HL-60 (cell line): ENCODE data around the gene CCDC57.

Source experiments
- DNase-seq, 2 experiments: peaks; one replicate each; pipeline ENCODE4 v3.0.0-alpha.2; 2010 to 2020; ENCODE audit warnings: low read depth in 1 of 2, low spot score in 1 of 2
- H3K27ac ChIP-seq: fragments of 250-450 bp; sonication (Bioruptor Pico); replicated peaks from 2 replicates; pipeline ENCODE4 v1.5.1; 2020; ENCODE audit warnings: mild to moderate bottlenecking, moderate library complexity
- H3K27me3 ChIP-seq: fragments of 250-450 bp; sonication (Bioruptor Pico); 2 replicates; pipeline ENCODE4 v1.5.1; 2021; ENCODE audit warnings: mild to moderate bottlenecking, moderate library complexity; ENCODE audit not compliant: insufficient read depth, poor library complexity, severe bottlenecking
- H3K4me3 ChIP-seq: replicated peaks from 2 replicates; pipeline ENCODE4 v1.5.1; 2011; ENCODE audit warnings: mild to moderate bottlenecking, control low read depth, low read length; ENCODE audit not compliant: insufficient read depth
- GABPA ChIP-seq: IDR thresholded peaks from 2 replicates; pipeline ENCODE4 v1.6.1; 2012; ENCODE audit warnings: low read depth
- POLR2AphosphoS5 ChIP-seq: IDR thresholded peaks from 2 replicates; pipeline ENCODE4 v1.6.1; 2012; ENCODE audit warnings: low read depth
- SPI1 ChIP-seq: IDR thresholded peaks from 2 replicates; pipeline ENCODE4 v1.6.1; 2012; ENCODE audit warnings: low read depth, mild to moderate bottlenecking, borderline replicate concordance
- TF ChIP-seq, protein P1 (sequence below): IDR thresholded peaks from 2 replicates; pipeline ENCODE4 v1.6.1; 2012; ENCODE audit warnings: low read depth; ENCODE audit not compliant: insufficient replicate concordance
- TF ChIP-seq, protein P2 (sequence below): IDR thresholded peaks from one replicate; pipeline ENCODE4 v1.5.1; 2011; ENCODE audit warnings: low read length, control low read depth, inconsistent platforms; ENCODE audit not compliant: insufficient read depth

The CCDC57 gene

DNA sequence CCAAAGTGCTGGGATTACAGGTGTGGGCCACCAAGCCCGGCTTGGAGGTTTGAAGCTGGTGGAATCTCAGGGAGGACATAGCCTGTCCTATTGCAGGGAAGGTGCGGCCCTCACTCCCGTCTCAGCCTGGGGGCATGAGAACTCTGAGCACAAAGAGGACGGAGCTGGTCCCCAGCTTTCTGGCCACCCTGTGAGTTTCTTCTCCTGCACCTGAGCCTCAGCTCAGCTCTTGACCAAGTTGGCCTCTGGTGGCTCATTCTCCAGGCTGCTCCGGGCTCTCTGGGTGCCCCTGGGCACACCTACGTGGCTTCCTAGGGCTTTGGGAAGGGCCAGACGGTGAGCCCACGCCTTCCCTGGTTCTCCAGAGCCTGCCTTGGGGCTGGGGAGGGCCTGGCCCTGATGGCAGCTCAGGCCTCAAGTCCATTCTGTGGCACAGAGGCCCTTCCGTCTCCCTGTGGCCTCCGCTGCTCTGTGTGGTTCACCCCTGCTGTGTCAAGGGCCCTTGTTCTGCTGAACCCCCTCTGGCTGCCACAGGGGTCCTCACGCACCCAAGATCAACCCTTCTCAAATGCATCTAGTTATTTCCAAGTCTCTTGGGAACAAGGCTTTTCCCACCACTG, 107.7 kb downstream of the CCDC57 start:
- Histone ChIP-seq H3K27ac (peak overlapping the region; percentile 88), H3K4me3 (no peak overlapping the region), H3K27me3 (no peaks in the 10 kb centered on the region)
- DNase-seq, result no peak
- TF ChIP-seq SPI1, result no peak
- TF ChIP-seq POLR2AphosphoS5, result no peak
- no peak for TF ChIP-seq GABPA
- TF ChIP-seq, protein P1, sequence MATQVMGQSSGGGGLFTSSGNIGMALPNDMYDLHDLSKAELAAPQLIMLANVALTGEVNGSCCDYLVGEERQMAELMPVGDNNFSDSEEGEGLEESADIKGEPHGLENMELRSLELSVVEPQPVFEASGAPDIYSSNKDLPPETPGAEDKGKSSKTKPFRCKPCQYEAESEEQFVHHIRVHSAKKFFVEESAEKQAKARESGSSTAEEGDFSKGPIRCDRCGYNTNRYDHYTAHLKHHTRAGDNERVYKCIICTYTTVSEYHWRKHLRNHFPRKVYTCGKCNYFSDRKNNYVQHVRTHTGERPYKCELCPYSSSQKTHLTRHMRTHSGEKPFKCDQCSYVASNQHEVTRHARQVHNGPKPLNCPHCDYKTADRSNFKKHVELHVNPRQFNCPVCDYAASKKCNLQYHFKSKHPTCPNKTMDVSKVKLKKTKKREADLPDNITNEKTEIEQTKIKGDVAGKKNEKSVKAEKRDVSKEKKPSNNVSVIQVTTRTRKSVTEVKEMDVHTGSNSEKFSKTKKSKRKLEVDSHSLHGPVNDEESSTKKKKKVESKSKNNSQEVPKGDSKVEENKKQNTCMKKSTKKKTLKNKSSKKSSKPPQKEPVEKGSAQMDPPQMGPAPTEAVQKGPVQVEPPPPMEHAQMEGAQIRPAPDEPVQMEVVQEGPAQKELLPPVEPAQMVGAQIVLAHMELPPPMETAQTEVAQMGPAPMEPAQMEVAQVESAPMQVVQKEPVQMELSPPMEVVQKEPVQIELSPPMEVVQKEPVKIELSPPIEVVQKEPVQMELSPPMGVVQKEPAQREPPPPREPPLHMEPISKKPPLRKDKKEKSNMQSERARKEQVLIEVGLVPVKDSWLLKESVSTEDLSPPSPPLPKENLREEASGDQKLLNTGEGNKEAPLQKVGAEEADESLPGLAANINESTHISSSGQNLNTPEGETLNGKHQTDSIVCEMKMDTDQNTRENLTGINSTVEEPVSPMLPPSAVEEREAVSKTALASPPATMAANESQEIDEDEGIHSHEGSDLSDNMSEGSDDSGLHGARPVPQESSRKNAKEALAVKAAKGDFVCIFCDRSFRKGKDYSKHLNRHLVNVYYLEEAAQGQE, result no peak
- TF ChIP-seq, protein P2, sequence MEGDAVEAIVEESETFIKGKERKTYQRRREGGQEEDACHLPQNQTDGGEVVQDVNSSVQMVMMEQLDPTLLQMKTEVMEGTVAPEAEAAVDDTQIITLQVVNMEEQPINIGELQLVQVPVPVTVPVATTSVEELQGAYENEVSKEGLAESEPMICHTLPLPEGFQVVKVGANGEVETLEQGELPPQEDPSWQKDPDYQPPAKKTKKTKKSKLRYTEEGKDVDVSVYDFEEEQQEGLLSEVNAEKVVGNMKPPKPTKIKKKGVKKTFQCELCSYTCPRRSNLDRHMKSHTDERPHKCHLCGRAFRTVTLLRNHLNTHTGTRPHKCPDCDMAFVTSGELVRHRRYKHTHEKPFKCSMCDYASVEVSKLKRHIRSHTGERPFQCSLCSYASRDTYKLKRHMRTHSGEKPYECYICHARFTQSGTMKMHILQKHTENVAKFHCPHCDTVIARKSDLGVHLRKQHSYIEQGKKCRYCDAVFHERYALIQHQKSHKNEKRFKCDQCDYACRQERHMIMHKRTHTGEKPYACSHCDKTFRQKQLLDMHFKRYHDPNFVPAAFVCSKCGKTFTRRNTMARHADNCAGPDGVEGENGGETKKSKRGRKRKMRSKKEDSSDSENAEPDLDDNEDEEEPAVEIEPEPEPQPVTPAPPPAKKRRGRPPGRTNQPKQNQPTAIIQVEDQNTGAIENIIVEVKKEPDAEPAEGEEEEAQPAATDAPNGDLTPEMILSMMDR, result no peak

DNA sequence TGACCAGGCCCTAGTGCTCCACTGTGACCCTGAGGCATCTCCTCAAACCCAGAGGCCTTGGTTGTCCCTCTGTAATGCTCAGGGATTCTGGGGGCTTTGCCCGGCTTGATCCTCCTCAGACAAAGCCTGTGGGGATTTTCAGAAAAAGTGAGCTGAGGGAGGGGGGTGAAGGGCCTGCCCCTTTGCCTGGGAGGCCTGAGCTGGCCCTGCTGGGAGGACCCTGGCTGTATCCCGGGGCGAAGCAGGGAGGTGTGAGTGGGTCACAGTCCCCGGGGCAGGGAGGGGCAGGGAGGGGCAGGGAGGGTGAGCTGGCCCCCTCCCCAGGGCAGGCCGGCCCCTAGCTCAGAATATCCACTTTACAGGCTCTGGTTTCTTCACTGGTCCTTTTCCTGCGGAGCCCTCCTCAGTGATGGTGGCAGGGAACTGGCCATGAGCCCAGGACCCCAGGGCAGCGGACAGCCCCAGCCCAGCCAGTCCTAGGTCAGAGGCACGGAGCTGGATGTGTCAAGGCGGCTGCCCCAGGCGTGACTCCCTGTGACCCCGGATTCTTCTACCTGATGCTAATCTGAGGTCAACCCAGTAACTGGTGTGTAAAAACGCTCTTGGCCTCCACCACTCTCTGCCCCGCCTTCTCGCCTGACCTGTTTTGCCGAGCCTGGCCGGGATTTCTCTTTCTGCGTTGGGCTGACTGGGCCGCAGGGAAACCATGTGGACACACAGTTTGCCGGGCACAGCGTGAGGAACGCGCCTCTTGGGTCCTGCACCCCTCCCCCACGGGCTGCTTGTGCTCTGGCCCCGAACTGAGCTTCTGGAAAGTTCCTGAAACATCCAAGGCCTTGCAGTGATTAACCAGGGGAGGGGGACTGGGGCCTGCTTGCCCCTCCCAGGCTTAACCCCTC, 108.8 kb downstream of the CCDC57 start:
- TF ChIP-seq GABPA (no peak), SPI1 (no peak), POLR2AphosphoS5 (no peak)
- TF ChIP-seq, protein P1, result no peak
- TF ChIP-seq, protein P2, result no peak
- H3K27ac ChIP-seq, result no peak overlapping the region
- no peaks in the 10 kb centered on the region for H3K27me3 ChIP-seq
- H3K4me3 ChIP-seq, result no peak overlapping the region
- DNase-seq, result no peak

DNA sequence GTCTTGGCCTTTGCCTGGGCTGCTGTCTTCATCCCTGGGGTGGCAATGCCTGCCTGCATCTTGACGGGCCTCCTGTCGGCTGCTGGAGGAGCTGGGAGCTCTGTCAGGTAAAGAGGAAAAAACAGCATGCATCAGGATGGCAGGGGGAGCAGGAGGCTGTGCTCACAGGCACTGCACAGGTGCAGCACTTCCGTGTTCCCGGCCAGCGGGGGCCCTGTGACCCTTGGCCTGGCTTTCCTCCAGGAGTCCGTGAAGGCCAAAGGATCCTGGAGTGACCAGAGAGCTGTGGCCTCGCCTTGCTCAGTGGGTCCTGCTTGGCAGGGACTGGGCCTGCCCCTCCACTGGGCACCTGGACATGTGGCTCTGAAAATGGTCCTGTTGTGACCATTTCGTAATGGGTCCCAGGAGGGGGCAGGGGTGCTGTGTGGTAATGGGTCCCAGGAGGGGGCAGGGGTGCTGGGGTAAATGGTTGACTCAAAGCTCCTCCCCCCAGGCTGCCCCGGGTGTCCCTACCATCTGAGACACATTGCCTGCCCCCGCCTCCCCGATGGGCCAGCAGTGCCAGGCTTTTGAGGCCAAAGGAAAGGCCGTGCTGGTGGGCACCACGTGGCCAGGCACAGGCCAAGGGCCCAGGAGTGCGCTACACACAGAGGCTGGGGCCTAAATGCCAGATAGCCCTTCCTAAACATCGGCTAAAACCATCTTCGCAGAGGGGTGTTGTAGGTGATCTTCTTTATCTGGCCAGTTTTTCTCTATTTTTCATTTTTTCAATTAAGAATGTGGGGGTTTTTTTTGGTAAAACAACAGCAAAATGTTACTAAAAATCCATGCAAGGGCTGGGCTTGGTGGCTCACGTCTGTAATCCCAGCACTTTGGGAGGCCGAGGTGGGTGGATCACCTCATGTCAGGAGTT, 110.6 kb downstream of the CCDC57 start:
- no peaks in the 10 kb centered on the region for H3K27me3 ChIP-seq
- no peak overlapping the region; the same call in 1 of the 2 replicates for H3K27ac ChIP-seq
- H3K4me3 ChIP-seq, result no peak overlapping the region
- DNase-seq, result peak in 1 of 2 experiments; percentile 23
- TF ChIP-seq, protein P1, result no peak
- TF ChIP-seq, protein P2, result no peak
- TF ChIP-seq GABPA, result no peak
- no peak for TF ChIP-seq SPI1
- TF ChIP-seq POLR2AphosphoS5, result no peak
